GM12891 (cell line): Measurements from ENCODE around the gene AFAP1L2.

Experiments used
- DNase-seq: peaks from one replicate; pipeline ENCODE4 v3.0.0; 2011; ENCODE audit warnings: low spot score; ENCODE audit not compliant: insufficient read length
- FAIRE-seq: peaks from 2 replicates; lab custom pipeline; 2011; peaks lifted over from hg19 to GRCh38; lab: Jason Lieb, UNC
- PAX5 ChIP-seq: IDR thresholded peaks from 2 replicates; pipeline ENCODE4 v1.6.1; 2011; ENCODE audit warnings: low read length, moderate library complexity, mild to moderate bottlenecking; ENCODE audit not compliant: insufficient read depth, severe bottlenecking
- POLR2A ChIP-seq: IDR thresholded peaks from 2 replicates; pipeline ENCODE4 v1.6.1; 2011; ENCODE audit warnings: low read depth, low read length, control low read depth
- POLR2AphosphoS5 ChIP-seq: IDR thresholded peaks from 2 replicates; pipeline ENCODE4 v1.6.1; 2011; ENCODE audit warnings: low read depth, low read length, control low read depth
- POU2F2 ChIP-seq: IDR thresholded peaks from 2 replicates; pipeline ENCODE4 v1.6.1; 2011; ENCODE audit warnings: low read depth, mild to moderate bottlenecking, control low read depth, low read length, moderate library complexity
- SPI1 ChIP-seq: IDR thresholded peaks from 2 replicates; pipeline ENCODE4 v1.6.1; 2011; ENCODE audit warnings: low read depth, low read length, control low read depth
- TAF1 ChIP-seq: IDR thresholded peaks from 2 replicates; pipeline ENCODE4 v1.6.1; 2011; ENCODE audit warnings: low read depth, low read length, control low read depth

Gene AFAP1L2

DNA sequence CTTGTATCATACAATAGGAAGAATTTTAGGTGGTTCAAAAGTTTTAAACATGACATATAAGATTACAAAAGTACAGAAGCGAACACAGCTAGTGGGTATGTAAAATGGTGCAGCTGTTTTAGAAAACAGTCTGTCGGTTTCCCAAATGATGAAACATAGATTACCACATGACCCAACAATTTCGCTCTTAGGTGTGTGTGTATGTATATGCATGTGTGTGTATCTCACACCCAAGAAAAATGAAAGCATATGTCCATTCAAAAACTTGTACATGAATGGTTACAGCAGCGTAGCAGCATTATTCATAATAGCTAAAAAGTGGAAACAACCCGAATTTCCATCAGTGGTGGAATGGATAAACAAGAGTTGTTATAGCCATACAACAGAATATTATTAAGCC, 23.5 kb downstream of the AFAP1L2 start:
- no peak for FAIRE-seq
- no peak for DNase-seq
- TF ChIP-seq POLR2AphosphoS5 = no peak
- no peak for TF ChIP-seq POLR2A
- TF ChIP-seq SPI1 = no peak
- TF ChIP-seq POU2F2 = no peak
- no peak for TF ChIP-seq TAF1
- no peak for TF ChIP-seq PAX5

DNA sequence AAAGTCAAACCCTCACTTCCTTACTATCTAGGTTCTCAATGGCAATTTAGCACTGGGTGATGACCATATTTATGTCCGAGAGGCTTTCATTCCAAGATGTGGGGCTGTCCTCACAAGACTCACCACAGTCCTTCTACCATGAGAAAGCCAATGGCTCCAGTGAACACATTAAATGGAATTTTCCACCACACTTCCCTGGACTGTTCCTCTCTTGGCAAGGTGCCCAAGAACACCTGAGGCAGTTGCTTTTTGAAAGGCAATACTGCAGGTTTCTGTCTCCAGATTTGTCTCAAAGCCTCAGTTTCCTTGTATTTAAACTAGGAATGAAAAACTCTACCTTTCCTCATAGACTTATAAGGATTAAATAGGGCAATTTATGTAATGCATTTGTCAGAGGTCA, 24.2 kb downstream of the AFAP1L2 start:
- FAIRE-seq (no peak), DNase-seq (no peak)
- TF ChIP-seq POU2F2 (no peak), TAF1 (no peak), SPI1 (no peak), POLR2AphosphoS5 (no peak)

DNA sequence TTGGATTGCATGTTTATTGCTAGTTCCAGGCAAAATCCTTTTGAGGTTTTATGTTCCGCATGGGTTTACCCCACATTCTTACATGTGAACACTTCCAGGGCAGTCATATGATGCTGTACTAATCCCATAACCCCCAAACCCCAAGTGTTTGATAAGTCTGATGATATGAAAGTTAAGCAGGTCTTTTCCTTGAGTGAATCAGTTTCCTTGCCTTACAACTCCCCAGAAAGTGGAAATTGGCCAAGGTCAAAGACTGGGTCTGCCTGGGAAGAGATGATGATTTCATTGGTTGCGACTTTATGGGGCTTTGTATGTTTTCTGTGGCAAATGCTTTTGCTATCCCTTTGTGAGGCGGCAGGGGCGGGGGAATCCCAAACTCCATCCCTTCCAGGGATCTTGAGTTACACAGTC, 24.7 kb downstream of the AFAP1L2 start:
- FAIRE-seq (no peak), DNase-seq (no peak)
- TF ChIP-seq POLR2A = no peak
- no peak for TF ChIP-seq POLR2AphosphoS5
- no peak for TF ChIP-seq TAF1
- TF ChIP-seq POU2F2 = no peak
- no peak for TF ChIP-seq SPI1
- TF ChIP-seq PAX5 = no peak

DNA sequence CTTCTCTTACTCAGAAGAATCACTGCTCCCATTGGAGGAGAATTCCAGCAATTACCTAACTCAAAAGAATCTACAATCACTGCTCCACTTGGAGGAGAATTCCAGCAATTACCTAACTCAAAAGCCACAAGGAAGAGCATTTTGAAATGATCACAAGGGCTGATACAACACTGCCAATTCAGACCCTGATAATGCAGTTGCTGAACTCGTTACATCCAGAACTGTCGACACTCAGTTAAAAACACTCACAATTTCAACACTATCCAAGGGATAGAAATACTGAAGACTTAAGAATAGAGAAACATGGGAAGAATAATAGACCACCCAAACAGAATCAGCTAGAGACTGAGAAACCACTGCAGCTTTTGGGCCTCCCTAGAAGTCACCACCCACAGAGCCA, 27.8 kb downstream of the AFAP1L2 start:
- DNase-seq = no peak
- FAIRE-seq = no peak
- TF ChIP-seq PAX5 = no peak
- no peak for TF ChIP-seq POLR2AphosphoS5

DNA sequence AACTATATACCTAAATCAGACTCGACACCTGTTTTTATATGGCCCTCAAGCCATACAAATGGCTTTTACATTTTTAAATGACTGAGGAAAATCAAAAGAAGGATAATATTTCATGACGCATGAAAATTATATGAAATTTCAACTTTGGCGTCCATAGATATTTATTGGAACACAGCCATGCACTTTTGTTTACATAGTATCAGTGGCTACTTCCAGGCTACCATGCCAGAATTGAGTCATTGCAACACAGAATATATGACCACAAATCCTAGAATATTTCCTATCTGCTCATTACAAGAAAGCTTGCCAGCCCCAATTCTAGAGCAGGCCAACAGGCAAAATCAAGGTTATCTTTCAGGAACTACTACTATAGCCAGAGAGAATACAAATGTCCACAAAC, 29.3 kb downstream of the AFAP1L2 start:
- DNase-seq (no peak), FAIRE-seq (no peak)

DNA sequence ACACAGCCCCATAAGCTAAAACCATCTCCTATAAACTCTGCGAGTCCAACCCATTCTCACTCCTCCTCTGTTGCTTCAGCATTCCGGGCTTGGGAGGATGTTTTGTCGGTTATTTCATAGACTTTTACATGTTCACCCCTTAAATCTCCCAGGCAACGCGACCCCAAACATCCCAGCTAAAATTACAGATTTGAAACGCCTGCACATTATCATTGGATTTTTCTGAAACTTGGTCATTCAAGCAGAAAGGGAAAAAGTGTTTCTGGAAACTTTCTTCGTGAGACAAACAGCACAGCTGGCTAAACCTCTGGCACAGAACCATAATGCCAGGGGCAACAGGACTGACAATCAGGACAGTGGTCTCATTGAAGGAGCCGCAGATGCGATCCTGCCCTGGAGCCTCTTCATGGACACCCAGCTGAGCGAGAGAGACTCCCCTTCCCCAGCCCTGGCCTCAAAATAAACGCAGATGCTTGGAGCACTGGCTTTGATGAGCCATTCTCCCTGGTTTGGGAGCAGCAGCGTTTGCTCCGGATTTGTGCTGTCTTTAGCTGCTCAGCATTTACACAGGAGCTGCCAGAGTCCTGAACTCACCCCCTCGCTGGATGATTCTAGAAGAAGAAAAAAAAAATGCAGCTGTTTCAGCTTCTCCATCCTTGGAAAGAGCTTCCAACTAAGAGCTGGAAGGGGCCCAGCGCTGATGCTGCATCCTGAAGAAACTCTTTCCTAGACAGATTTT, 30.1 kb downstream of the AFAP1L2 start:
- FAIRE-seq = no peak
- DNase-seq = no peak
- no peak for TF ChIP-seq POU2F2
- TF ChIP-seq TAF1 = no peak
- TF ChIP-seq POLR2AphosphoS5 = no peak
- TF ChIP-seq POLR2A = no peak
- no peak for TF ChIP-seq SPI1
- TF ChIP-seq PAX5 = no peak

More for the DNA sequence above, 29.3 kb downstream of the AFAP1L2 start:
- TF ChIP-seq POLR2AphosphoS5 = no peak

DNA sequence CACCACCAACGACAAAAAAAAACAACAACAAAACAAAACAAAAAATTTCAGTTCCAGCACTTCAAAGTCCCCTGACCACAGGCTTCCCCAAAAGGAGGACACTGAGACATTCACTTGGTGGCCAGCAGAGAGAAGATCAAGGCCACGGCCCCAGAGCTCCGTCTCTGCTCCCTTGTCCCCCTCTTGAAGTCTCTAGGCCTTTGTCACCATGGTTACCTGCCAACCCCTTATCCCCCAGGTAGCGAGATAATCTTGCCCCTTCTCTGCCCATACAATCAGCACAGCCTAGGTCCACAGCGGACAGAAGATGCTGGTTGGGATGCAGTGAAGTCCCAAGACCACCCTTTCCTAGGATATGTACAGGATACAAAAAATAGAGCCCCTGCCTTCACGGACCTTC, 30.7 kb downstream of the AFAP1L2 start:
- FAIRE-seq (no peak), DNase-seq (no peak)
- no peak for TF ChIP-seq POLR2AphosphoS5
- TF ChIP-seq POLR2A = no peak
- no peak for TF ChIP-seq TAF1
- no peak for TF ChIP-seq POU2F2
- no peak for TF ChIP-seq PAX5
- TF ChIP-seq SPI1 = no peak

DNA sequence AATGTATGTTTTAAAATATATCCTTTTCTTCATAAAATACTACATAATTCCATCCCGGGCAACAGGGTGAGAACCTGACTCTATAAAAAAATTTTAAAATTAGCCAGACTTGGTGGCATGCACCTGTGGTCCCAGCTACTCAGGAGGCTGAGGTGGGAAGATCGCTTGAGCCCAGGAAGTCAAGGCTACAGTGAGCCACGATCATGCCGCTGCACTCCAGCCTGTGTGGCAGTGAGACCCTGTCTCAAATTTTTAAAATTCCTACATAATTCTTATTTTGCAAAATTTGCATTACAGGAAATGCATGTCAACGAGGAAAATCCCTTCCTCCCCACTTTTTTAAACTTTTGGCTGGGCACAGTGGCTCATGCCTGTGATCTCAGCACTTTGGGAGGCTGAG, 31.3 kb downstream of the AFAP1L2 start:
- TF ChIP-seq TAF1 (no peak), PAX5 (no peak), POLR2AphosphoS5 (no peak), POLR2A (no peak), SPI1 (no peak), POU2F2 (no peak)

DNA sequence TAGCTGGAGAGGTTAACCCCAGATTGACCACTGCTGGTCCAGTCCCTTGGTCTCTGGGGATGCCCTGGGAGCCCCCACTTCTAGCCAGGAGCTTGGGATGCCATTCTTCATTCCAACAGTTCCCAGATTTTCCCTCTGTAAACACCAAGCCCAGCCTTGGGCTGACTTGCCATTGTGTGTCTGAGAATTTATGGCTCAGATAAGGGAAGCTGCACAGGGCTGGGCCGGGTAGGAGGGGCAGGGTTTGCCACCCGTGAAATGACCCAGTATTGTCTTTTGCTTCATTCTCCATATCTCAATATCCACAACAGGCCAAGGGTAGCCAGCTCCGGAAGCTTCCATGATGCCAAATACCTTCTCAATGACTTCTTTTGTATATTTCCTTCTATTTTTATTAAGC, 32.1 kb downstream of the AFAP1L2 start:
- FAIRE-seq (no peak), DNase-seq (no peak)
- TF ChIP-seq POLR2A = no peak
- no peak for TF ChIP-seq SPI1
- no peak for TF ChIP-seq PAX5
- no peak for TF ChIP-seq TAF1
- TF ChIP-seq POU2F2 = no peak
- no peak for TF ChIP-seq POLR2AphosphoS5

More for the DNA sequence above, 31.3 kb downstream of the AFAP1L2 start:
- FAIRE-seq (no peak), DNase-seq (no peak)

DNA sequence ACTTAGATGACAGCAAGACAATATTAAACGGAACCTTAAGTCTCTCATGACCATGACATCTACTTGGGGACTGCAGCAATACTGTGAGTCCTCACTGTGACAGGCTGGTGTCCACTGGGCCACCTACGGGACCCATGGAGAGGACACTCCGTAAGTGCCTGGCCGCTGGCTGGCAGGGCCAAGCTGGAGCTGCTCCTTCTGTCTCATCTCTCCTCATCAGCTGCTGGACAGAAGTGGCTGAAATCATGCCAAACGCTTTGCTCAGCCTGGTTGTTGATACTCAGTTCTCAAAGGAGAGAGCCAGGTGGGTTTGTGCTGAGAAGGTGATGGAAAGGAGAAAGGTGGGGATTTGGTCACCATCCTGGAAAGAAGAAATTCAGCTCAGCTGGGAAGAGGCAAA, 33.3 kb downstream of the AFAP1L2 start:
- TF ChIP-seq TAF1 (no peak), PAX5 (no peak), POLR2AphosphoS5 (no peak), POLR2A (no peak), SPI1 (no peak), POU2F2 (no peak)
- no peak for FAIRE-seq
- DNase-seq = no peak
